Body of pancreas (tissue), 4 donors: ENCODE results near the gene PGC.
A peak's percentile ranks its signal among the peaks of the same experiment; 100 is the strongest.

Experiments
- POLR2A ChIP-seq, 3 donors: fragments of 450-650 bp; IDR thresholded peaks; one replicate each; pipeline ENCODE4 v1.6.1; 2016; ENCODE audit warnings: antibody characterized with exemption in 3 of 3, mild to moderate bottlenecking in 2 of 3
- TF ChIP-seq, protein P1 (sequence below), 7 experiments: fragments of 450-650 bp in 4 of 7; fragments of 200-600 bp in 3 of 7; sonication (generic) in 3 of 7; IDR thresholded peaks; one replicate each; pipeline ENCODE4 v1.5.1; 2016 to 2019; ENCODE audit warnings: antibody characterized with exemption in 7 of 7

DNA sequence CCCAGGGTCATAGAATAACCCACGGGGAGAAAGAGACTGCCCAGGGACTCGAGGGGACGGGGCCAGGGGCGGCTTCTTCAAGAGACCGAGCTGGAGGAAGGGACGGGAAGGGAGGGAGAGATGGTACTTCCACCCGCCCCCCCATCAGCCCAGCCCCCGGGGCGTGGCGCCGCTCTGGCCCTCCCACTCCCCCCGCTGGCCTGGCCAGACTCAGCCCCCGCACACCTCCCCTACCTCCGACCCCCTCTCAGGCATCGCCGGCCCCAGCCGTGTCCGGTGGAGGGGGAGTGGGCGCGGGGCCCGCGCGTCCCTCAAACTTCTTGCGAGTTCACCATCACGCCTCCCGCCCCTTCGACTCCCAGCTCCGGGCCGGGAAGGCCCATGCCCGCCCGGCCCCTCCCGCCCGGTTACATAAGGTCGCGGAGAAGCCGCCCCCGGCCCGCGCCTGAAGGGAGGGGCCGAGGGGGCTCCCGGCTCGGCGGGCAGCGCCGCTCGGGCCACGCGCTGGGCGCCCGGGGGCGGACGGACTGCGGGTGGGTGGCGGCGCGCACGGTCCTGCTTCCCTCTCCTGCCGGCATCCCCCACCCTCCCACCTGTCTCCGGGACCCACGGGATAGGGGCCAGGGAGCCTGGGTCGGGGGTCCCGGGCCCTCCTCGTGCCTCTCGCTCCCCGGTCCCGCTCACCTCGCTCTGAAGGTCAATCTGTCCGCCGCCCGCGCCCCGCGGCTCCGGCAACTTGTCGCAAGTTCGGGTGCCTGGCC is 12.4 kb downstream of the PGC start:
- TF ChIP-seq POLR2A (IDR thresholded peaks at IDR 0.05): peak in 2 of 3 donors; percentile 25 to 33
- TF ChIP-seq, protein P1, sequence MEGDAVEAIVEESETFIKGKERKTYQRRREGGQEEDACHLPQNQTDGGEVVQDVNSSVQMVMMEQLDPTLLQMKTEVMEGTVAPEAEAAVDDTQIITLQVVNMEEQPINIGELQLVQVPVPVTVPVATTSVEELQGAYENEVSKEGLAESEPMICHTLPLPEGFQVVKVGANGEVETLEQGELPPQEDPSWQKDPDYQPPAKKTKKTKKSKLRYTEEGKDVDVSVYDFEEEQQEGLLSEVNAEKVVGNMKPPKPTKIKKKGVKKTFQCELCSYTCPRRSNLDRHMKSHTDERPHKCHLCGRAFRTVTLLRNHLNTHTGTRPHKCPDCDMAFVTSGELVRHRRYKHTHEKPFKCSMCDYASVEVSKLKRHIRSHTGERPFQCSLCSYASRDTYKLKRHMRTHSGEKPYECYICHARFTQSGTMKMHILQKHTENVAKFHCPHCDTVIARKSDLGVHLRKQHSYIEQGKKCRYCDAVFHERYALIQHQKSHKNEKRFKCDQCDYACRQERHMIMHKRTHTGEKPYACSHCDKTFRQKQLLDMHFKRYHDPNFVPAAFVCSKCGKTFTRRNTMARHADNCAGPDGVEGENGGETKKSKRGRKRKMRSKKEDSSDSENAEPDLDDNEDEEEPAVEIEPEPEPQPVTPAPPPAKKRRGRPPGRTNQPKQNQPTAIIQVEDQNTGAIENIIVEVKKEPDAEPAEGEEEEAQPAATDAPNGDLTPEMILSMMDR (IDR thresholded peaks at IDR 0.05): no peak
